Upper lobe of left lung (tissue), 4 donors: ENCODE measurements around the gene DLG2.

Source experiments
- CTCF ChIP-seq, 6 experiments: fragments of 450-650 bp in 4 of 6; fragments of 200-600 bp in 2 of 6; sonication (generic) in 2 of 6; IDR thresholded peaks; one replicate each; pipeline ENCODE4 v1.5.1; 2016 to 2019; ENCODE audit warnings: antibody characterized with exemption in 6 of 6
- POLR2A ChIP-seq, 4 donors: fragments of 450-650 bp; IDR thresholded peaks; one replicate each; pipeline ENCODE4 v1.5.1; 2016 to 2017; ENCODE audit warnings: antibody characterized with exemption in 4 of 4, mild to moderate bottlenecking in 2 of 4
- POLR2AphosphoS5 ChIP-seq, 2 donors: sonication (generic); formaldehyde crosslinking; IDR thresholded peaks; one replicate each; pipeline ENCODE4 v1.5.1; 2017; ENCODE audit warnings: antibody characterized with exemption in 2 of 2

- no peak for TF ChIP-seq CTCF (IDR thresholded peaks at IDR 0.05)
- no peak for TF ChIP-seq POLR2A (IDR thresholded peaks at IDR 0.05)
- TF ChIP-seq POLR2AphosphoS5 (IDR thresholded peaks at IDR 0.05), result no peak
Observed at GRCh38 chr11:85086504-85087284, 540.5 kb downstream of the DLG2 start.
